AG04449 (cell line): Measurements from ENCODE around the gene FLRT1.

Experiments
- CTCF ChIA-PET: fragments of 350-600 bp; formaldehyde crosslinking; extraction: SDS; loops from one replicate; lab custom pipeline; 2021; ENCODE audit warnings: antibody characterized with exemption; lab: Yijun Ruan, JAX
- POLR2A ChIA-PET: fragments of 400-600, 350-600 bp; formaldehyde crosslinking; extraction: SDS; loops from one replicate; lab custom pipeline; 2020; ENCODE audit warnings: antibody characterized with exemption, inconsistent platforms; lab: Yijun Ruan, JAX
- DNase-seq: peaks from one replicate; pipeline ENCODE4 v3.0.0-alpha.2; 2010; ENCODE audit warnings: low read depth, low spot score
- H3K4me3 ChIP-seq: 2 replicates; pipeline ENCODE4 v1.5.1; 2011; ENCODE audit warnings: low read depth, mild to moderate bottlenecking, control low read depth, low read length
- CTCF ChIP-seq: IDR thresholded peaks from one replicate; pipeline ENCODE4 v1.5.1; 2011; ENCODE audit warnings: mild to moderate bottlenecking, moderate library complexity, low read length, control low read depth, inconsistent platforms; ENCODE audit not compliant: insufficient read depth; ENCODE audit errors: missing control alignments

FLRT1 gene

GRCh38 chr11:64083398-64084080, 47.8 kb downstream of the FLRT1 start:
- CTCF ChIA-PET, result no interaction called here
- no peak for DNase-seq
- TF ChIP-seq CTCF, result no peak
- POLR2A ChIA-PET, result no interaction called here
- H3K4me3 ChIP-seq, result no peak overlapping the region

- CTCF ChIA-PET, result no interaction called here
- H3K4me3 ChIP-seq, result no peak overlapping the region
- DNase-seq, result no peak
- TF ChIP-seq CTCF, result no peak
- POLR2A ChIA-PET, result no interaction called here
Observed at GRCh38 chr11:64084146-64084950, 48.6 kb downstream of the FLRT1 start.

DNA sequence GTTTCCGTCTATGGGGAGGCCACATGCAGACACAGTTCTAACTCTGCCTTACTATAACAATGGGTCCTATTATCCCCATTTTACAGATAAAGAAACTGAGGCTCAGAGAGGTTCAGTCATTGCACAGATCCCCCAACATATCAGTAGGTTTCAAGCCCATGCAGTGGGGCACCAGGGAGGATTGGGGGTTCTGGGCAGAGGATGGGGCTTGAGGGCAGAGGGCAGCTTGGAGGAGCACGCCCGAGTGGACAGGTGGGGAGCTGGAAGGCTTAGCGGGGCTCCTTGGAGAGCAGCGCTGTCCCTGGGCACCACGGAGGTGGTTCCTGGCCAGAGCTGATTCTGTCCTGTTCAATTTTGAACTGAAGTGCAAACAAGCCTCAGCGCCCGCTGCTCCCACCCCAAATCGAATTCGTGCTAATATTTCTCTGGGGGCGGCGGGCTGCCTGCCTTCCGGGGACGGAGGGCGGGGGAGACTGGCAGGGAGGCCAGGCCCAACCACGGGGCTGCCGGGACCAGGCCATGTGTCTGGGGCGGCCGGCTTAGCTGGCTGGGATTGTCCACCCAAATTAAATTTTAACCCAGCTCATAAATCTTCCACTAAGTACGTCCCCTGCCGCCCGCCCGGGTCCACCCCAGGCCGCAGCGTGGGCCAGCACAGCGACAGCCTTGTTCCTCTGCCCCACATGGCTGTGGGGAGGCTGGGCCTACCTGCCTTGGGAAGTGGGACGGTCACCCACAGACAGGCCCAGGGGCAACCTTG, 49.4 kb downstream of the FLRT1 start:
- ChIA-PET POLR2A (no interaction called here), CTCF (interaction anchor here (1.0 kb wide), 1 partner anchor 10 kb away, joined by 3 read pairs; no protein-coding TSS in a partner anchor)
- no peak for TF ChIP-seq CTCF
- no peak overlapping the region for H3K4me3 ChIP-seq
- no peak for DNase-seq
